ENCODE data around the gene SLC49A3. TPM values are rescaled to one million over a fixed set of nuclear protein-coding genes. Genes with fewer than 3 reads are reported as not detected.

SLC49A3 gene
- total RNA-seq, 2 experiments from 2014 or later = not detected

DNA sequence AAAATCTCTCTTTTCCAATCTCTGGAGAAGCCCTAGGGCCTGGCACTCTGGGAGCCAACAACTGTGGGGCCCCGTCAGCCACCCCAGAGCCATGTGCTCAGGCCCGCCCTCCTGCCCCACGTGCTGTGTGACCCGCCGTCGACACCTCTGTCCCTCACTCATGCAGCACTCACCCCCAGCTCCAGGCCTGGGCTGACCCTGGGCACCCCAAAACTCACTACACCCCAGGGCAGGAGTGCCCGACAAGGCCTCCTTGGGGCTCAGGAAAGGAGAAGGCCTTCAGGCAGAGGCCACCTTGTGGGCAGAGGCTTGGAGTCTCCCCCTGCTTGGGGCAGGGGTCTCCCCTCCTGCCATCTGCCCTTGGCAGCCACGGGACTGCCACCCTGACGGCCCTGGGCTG is 8.9 kb downstream of the SLC49A3 start:
- POLR2A ChIA-PET = no interaction called here
- BruUV-seq (replicated peaks) = no TSS peak

GRCh38 chr4:679629-680028 is 9.3 kb downstream of the SLC49A3 start:
- H3K4me3 ChIP-seq (ENCODE audit: low read depth, low read length, poor library complexity, severe bottlenecking) = no peak overlapping the region
- H3K4me2 ChIP-seq (ENCODE audit: low read length) = no peak overlapping the region
- no peaks in the 10 kb centered on the region for H3K36me3 ChIP-seq (ENCODE audit: insufficient read depth, low read length)
- H3K27ac ChIP-seq (ENCODE audit: low read depth, low read length, poor library complexity, severe bottlenecking) = no peak overlapping the region
- no peak overlapping the region for H2AFZ ChIP-seq (ENCODE audit: low read length)
- no peaks in the 10 kb centered on the region; the same call in 1 of the 2 replicates for H3K79me2 ChIP-seq (ENCODE audit: insufficient read depth, low read depth, low read length)
- BruUV-seq (replicated peaks) = no TSS peak
- no peak for DNase-seq (ENCODE audit: low spot score)
- H4K20me1 ChIP-seq (ENCODE audit: insufficient read depth, low read length) = no peaks in the 10 kb centered on the region
- peaks cover 38% of the 10 kb centered on the region for H3K4me1 ChIP-seq (ENCODE audit: insufficient read depth, low read length, poor library complexity, severe bottlenecking)
- H3K9me2 ChIP-seq (ENCODE audit: insufficient read depth, low read length) = no peaks in the 10 kb centered on the region
- intact Hi-C loops (cut with micrococcal nuclease; ENCODE audit: unreplicated experiment) = loop anchor here (10.0 kb wide), 2 partner anchors 205 to 1035 kb away; partner anchors contain the start of gene SLBP
- TF ChIP-seq EZH2phosphoT487 (IDR thresholded peaks at IDR 0.05; ENCODE audit: borderline replicate concordance, low read depth, low read length) = no peak
- TF ChIP-seq, protein P1, sequence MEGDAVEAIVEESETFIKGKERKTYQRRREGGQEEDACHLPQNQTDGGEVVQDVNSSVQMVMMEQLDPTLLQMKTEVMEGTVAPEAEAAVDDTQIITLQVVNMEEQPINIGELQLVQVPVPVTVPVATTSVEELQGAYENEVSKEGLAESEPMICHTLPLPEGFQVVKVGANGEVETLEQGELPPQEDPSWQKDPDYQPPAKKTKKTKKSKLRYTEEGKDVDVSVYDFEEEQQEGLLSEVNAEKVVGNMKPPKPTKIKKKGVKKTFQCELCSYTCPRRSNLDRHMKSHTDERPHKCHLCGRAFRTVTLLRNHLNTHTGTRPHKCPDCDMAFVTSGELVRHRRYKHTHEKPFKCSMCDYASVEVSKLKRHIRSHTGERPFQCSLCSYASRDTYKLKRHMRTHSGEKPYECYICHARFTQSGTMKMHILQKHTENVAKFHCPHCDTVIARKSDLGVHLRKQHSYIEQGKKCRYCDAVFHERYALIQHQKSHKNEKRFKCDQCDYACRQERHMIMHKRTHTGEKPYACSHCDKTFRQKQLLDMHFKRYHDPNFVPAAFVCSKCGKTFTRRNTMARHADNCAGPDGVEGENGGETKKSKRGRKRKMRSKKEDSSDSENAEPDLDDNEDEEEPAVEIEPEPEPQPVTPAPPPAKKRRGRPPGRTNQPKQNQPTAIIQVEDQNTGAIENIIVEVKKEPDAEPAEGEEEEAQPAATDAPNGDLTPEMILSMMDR (conservative IDR thresholded peaks at IDR 0.05; ENCODE audit: low read length) = no peak
- no peaks in the 10 kb centered on the region for H3K9me3 ChIP-seq (ENCODE audit: low read length)
- CTCF ChIA-PET (ENCODE audit: unreplicated experiment) = no interaction called here
- POLR2A ChIA-PET = no interaction called here

More for the DNA sequence above, 8.9 kb downstream of the SLC49A3 start:
- Histone ChIP-seq H3K4me2 (ENCODE audit: low read length) (no peak overlapping the region), H3K79me2 (ENCODE audit: insufficient read depth, low read depth, low read length) (no peaks in the 10 kb centered on the region; the same call in 1 of the 2 replicates), H3K36me3 (ENCODE audit: insufficient read depth, low read length) (no peaks in the 10 kb centered on the region), H2AFZ (ENCODE audit: low read length) (no peak overlapping the region), H3K27ac (ENCODE audit: low read depth, low read length, poor library complexity, severe bottlenecking) (no peak overlapping the region), H3K9me2 (ENCODE audit: insufficient read depth, low read length) (no peaks in the 10 kb centered on the region), H3K4me3 (ENCODE audit: low read depth, low read length, poor library complexity, severe bottlenecking) (no peak overlapping the region), H3K9me3 (ENCODE audit: low read length) (no peaks in the 10 kb centered on the region), H3K4me1 (ENCODE audit: insufficient read depth, low read length, poor library complexity, severe bottlenecking) (peaks cover 35% of the 10 kb centered on the region), H4K20me1 (ENCODE audit: insufficient read depth, low read length) (no peaks in the 10 kb centered on the region)
- CTCF ChIA-PET (ENCODE audit: unreplicated experiment) = no interaction called here
- no peak for DNase-seq (ENCODE audit: low spot score)
- TF ChIP-seq, protein P1 (conservative IDR thresholded peaks at IDR 0.05; ENCODE audit: low read length) = no peak
- TF ChIP-seq EZH2phosphoT487 (IDR thresholded peaks at IDR 0.05; ENCODE audit: borderline replicate concordance, low read depth, low read length) = no peak
- intact Hi-C loops (cut with micrococcal nuclease; ENCODE audit: unreplicated experiment) = no loop called here

- no peak overlapping the region for H3K4me2 ChIP-seq (ENCODE audit: low read length)
- H3K9me2 ChIP-seq (ENCODE audit: insufficient read depth, low read length) = no peaks in the 10 kb centered on the region
- no peak overlapping the region for H3K4me3 ChIP-seq (ENCODE audit: low read depth, low read length, poor library complexity, severe bottlenecking)
- H2AFZ ChIP-seq (ENCODE audit: low read length) = no peak overlapping the region
- POLR2A ChIA-PET = no interaction called here
- H3K79me2 ChIP-seq (ENCODE audit: insufficient read depth, low read depth, low read length) = no peaks in the 10 kb centered on the region; the same call in 1 of the 2 replicates
- H3K36me3 ChIP-seq (ENCODE audit: insufficient read depth, low read length) = no peaks in the 10 kb centered on the region
- no peak overlapping the region for H3K27ac ChIP-seq (ENCODE audit: low read depth, low read length, poor library complexity, severe bottlenecking)
- CTCF ChIA-PET (ENCODE audit: unreplicated experiment) = no interaction called here
- DNase-seq (ENCODE audit: low spot score) = no peak
- peaks cover 38% of the 10 kb centered on the region for H3K4me1 ChIP-seq (ENCODE audit: insufficient read depth, low read length, poor library complexity, severe bottlenecking)
- no peak for TF ChIP-seq EZH2phosphoT487 (IDR thresholded peaks at IDR 0.05; ENCODE audit: borderline replicate concordance, low read depth, low read length)
- TF ChIP-seq, protein P1 (conservative IDR thresholded peaks at IDR 0.05; ENCODE audit: low read length) = no peak
- H3K9me3 ChIP-seq (ENCODE audit: low read length) = no peaks in the 10 kb centered on the region
- no TSS peak for BruUV-seq (replicated peaks)
- intact Hi-C loops (cut with micrococcal nuclease; ENCODE audit: unreplicated experiment) = loop anchor here (10.0 kb wide), 2 partner anchors 204 to 1036 kb away; partner anchors contain the start of gene SLBP
- no peaks in the 10 kb centered on the region for H4K20me1 ChIP-seq (ENCODE audit: insufficient read depth, low read length)
Measured at GRCh38 chr4:679104-679481, 9.9 kb downstream of the SLC49A3 start.
